ENCODE measurements around the gene BHLHE40.

- no peak for TF ChIP-seq ATF2 (tag by site-specific recombination; IDR thresholded peaks at IDR 0.05; ENCODE audit: low read depth)
- no peak for TF ChIP-seq ZNF658 (tag by site-specific recombination; IDR thresholded peaks at IDR 0.05)
- TF ChIP-seq CTCF (tag by site-specific recombination; IDR thresholded peaks at IDR 0.05) = peak; percentile 57; the same call in 1 of the 2 replicates
- TF ChIP-seq ZNF175 (tag by site-specific recombination; IDR thresholded peaks at IDR 0.05) = no peak
Measured at GRCh38 chr3:4976109-4976508, 3.1 kb upstream of the BHLHE40 start.

Data from HEK293 (cell line).